GM19240 (cell line): ENCODE measurements around the gene APCDD1L.

Experiments
- DNase-seq: peaks from one replicate; pipeline ENCODE4 v3.0.0; 2011; ENCODE audit warnings: low spot score; ENCODE audit not compliant: insufficient read length

Gene APCDD1L

GRCh38 chr20:58467572-58468527 is 47.3 kb downstream of the APCDD1L start:
- no peak for DNase-seq

GRCh38 chr20:58466729-58467571 is 48.2 kb downstream of the APCDD1L start:
- DNase-seq: no peak

- DNase-seq: no peak
Measured at GRCh38 chr20:58466095-58466708, 49.0 kb downstream of the APCDD1L start.

GRCh38 chr20:58464838-58465237 is 50.4 kb downstream of the APCDD1L start:
- DNase-seq: no peak

GRCh38 chr20:58463256-58463655 is 51.9 kb downstream of the APCDD1L start:
- no peak for DNase-seq

- no peak for DNase-seq
Measured at GRCh38 chr20:58461899-58462298, 53.3 kb downstream of the APCDD1L start.

- DNase-seq: no peak
Measured at GRCh38 chr20:58461104-58461503, 54.1 kb downstream of the APCDD1L start.

GRCh38 chr20:58459058-58459750 is 56.0 kb downstream of the APCDD1L start:
- no peak for DNase-seq

- peak; percentile 59 for DNase-seq
Measured at GRCh38 chr20:58458342-58459057, 56.7 kb downstream of the APCDD1L start.

- no peak for DNase-seq
Measured at GRCh38 chr20:58457083-58457695, 58.0 kb downstream of the APCDD1L start.

GRCh38 chr20:58454460-58454859 is 60.7 kb downstream of the APCDD1L start:
- no peak for DNase-seq

GRCh38 chr20:58453391-58453790 is 61.8 kb downstream of the APCDD1L start:
- no peak for DNase-seq

- no peak for DNase-seq
Measured at GRCh38 chr20:58452667-58453255, 62.4 kb downstream of the APCDD1L start.

GRCh38 chr20:58450254-58450653 is 64.9 kb downstream of the APCDD1L start:
- no peak for DNase-seq

GRCh38 chr20:58449681-58450221 is 65.4 kb downstream of the APCDD1L start:
- no peak for DNase-seq

GRCh38 chr20:58448958-58449357 is 66.2 kb downstream of the APCDD1L start:
- DNase-seq: no peak

GRCh38 chr20:58447511-58448391 is 67.4 kb downstream of the APCDD1L start:
- DNase-seq: no peak

- DNase-seq: no peak
Measured at GRCh38 chr20:58446960-58447265, 68.3 kb downstream of the APCDD1L start.
